NK-92 (cell line): Measurements from ENCODE around the gene PRKAG2.
"Not testable (repeated sequence)": the region's sequence is repeated elsewhere in the genome, so short reads cannot be mapped to it uniquely, and the experiment has no call there.

ENCODE experiments used
- DNase-seq: peaks from one replicate; lab custom pipeline; 2025; ENCODE audit not compliant: unreplicated experiment; lab: John Stamatoyannopoulos, UW

The PRKAG2 gene

GRCh38 chr7:151754142-151754590 lies 122.7 kb downstream of the PRKAG2 start:
- DNase-seq = no peak

DNA sequence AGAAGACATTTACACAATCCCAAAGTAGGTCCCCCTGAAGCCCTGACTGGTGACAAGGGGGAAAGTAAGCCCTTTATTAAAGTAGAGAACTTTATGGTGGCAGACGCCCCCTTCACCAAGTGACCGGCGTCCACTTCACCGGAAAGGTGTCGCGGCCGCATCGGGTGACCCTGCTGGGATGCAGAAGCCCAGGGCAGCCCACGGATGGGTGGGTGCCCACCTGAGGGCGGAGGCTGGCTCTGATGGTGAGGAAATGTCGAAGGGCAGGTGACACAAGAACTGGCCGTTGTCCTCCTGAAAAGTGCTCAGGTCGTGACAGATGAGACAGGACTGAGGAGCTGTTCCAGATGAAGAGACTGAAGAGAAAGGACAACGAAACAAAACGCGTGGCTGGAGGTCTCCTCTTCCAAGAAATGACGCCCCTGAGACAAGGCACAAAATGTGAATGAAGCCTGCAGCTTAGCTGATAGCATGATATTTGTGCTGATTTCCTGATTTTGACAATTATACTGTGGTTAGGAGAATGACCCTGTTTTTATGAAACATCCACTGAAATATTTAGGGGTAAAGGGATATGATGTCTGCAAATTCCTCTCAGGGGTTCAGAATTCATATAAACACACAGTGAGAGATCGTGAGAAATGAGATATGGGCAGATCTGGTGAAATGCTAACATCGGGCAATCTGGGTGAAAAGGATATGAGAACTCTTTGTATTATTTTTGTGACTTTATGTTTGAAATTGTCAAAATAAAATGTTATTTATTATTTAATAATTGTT lies 123.9 kb downstream of the PRKAG2 start:
- no peak for DNase-seq

- DNase-seq = no peak
Observed at GRCh38 chr7:151752037-151752436, 124.9 kb downstream of the PRKAG2 start.

- no peak for DNase-seq
Observed at GRCh38 chr7:151748733-151749132, 128.2 kb downstream of the PRKAG2 start.

GRCh38 chr7:151748021-151748420 lies 128.9 kb downstream of the PRKAG2 start:
- DNase-seq = not testable (repeated sequence)

DNA sequence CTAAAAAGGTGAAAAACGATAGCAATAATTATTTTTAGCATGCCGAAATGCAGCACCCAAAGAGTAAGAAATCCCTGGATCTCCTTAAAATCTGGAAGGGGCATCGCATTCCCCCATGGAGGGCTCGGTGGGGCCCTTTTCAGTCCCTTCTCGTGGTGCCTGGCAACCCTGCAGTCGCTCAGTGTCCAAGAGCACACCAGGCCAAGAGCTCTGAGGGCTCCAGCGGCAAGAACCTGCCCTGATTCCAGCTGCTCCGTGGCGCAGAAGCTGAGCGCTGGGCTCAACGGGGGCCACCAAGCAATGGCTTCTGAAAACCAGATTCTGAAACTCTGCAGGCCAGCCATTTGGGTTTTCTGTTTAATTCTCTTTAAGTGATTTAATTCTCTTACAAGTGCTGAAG lies 131.2 kb downstream of the PRKAG2 start:
- no peak for DNase-seq

DNA sequence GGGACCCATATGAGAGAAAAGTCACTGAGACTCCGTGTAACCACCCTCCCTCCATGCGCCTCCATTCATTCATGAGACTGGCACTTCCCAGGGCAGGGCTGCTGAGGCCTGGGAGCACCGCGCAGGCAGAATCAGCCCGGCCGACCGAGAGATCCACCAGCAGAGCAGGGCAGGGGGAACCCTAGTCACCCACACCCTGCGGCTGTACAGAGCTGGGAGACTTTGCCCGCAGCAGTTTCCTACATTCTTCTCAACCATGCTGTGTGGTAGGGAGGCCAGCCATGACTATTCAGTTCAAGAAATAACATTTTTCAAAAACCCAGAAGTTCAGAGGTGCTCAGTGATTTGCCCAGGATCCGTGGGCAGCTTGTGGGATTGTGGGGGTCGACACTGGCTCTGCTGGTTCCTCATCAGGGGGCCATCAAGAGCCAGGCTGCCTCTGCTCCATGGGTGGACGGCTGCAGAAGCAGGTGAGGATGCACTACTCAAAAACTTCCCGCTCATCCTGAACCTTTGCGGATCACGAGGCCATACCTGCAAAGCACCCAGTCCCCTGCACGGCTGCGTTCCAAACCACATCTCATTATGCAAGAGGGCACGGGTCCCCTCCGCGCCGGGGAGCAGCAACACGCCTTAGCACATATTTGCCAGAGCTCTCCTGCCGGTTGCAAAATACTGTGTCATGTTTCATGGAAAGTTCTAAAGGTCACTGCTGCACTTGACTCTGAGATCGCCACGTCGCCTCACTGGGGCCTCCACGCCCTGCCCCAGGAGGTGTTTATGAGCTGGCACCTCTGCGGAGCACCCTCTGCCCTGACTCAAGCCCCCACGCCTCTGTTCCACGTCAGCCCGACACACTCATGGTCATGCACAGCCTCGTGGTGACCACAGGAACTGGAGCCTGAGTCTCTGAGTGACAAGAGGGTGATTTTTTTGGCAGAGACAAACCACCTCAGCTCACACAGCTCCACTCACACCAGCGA lies 132.0 kb downstream of the PRKAG2 start:
- DNase-seq = no peak

GRCh38 chr7:151744051-151744580 lies 132.8 kb downstream of the PRKAG2 start:
- DNase-seq = no peak

DNA sequence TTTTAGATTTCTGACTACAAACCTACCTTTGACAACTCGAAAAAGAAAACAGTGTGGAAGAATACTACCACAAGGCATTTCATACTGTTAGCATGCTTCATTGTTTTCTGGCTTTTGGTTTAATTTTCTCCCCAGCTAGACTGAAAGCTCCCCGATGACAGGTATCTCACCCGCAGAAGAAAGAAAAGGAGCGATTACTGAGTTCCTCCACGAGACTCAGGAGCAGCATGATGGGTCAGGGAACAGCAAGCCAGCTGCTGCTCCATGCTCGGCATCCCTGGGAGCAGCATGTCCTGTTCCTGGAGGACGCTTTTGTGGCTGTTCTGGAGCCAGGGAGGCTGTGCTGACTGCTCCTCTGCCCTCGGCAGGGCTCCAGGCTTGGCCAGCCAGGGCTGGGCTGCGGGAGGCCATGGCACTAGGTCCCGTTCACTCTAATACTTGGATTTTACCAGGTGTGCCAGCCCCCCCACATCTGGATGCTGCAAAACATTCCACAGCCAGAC lies 133.4 kb downstream of the PRKAG2 start:
- no peak for DNase-seq

GRCh38 chr7:151742713-151743480 lies 134.0 kb downstream of the PRKAG2 start:
- no peak for DNase-seq

GRCh38 chr7:151741585-151741984 lies 135.3 kb downstream of the PRKAG2 start:
- no peak for DNase-seq

DNA sequence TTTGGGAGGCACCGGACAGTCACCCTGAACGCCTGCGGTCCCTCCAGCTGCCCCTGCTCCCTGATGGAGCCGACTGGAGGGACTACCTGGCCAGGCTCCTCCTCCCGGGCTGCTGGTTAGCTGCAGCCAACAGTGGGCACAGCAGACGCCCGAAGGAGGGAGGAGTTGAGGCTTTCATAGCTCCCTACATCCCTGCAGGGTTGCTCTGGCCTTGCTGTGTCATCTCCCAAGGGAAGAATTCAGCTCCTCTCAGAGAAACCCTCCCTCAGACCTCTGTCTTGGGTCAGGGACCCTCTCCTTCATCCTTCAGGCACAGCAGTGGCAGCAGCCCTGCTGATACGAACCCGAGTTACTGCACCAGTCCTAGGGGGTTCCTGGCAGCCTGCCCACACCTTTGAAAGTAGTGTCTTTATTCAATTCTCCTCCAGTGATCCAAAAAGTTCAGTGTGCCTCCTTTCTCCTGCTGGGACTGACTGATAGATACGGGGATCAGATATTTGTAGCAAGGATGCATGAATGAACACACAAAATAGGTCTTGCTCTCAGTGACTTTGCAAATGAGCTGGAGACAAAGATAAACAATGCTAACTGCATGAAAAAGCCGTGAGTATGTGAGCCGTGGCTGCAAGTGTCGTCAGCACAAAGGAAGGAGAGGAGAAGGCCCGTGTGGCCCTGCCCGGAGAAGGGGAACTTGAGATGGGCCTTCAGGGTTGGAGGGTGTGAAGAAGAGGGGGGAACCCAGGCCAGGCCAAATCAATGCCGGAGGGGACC lies 136.6 kb downstream of the PRKAG2 start:
- DNase-seq = no peak

GRCh38 chr7:151738925-151739324 lies 138.0 kb downstream of the PRKAG2 start:
- no peak for DNase-seq

- DNase-seq = no peak
Observed at GRCh38 chr7:151736403-151736909, 140.5 kb downstream of the PRKAG2 start.

- no peak for DNase-seq
Observed at GRCh38 chr7:151735851-151736402, 141.0 kb downstream of the PRKAG2 start.

DNA sequence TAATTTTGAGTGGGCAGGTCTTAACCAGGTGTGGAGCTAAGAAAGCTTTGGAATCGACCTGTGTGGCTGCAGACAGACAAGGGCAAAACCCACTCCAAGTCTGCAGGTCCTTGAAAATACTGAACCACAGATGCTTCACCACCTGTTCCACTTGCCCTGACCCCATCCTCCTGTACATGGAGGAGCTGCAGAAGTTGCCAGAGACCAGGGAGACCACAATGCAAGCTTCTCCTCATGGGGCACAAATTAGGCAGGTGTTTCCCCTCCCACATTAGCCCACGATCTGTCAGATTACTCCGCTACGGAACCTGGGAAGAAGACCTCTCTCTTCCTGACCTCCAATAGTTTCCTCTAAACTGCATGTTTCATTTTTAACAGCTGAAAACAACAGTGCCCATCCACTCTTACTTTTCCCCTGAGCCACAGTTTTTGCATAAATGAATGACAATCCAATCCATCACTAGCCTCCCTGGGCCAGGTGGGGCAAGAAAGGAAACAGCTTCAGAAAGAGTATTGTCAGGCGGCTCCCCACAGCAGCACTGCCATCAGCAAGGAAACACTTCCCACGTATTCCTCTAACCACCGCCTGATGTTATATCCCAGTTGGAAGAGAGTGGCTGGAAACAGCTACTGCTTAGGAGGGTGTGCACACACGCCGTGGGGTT lies 141.6 kb downstream of the PRKAG2 start:
- no peak for DNase-seq

- DNase-seq = no peak
Observed at GRCh38 chr7:151732834-151733592, 143.9 kb downstream of the PRKAG2 start.

DNA sequence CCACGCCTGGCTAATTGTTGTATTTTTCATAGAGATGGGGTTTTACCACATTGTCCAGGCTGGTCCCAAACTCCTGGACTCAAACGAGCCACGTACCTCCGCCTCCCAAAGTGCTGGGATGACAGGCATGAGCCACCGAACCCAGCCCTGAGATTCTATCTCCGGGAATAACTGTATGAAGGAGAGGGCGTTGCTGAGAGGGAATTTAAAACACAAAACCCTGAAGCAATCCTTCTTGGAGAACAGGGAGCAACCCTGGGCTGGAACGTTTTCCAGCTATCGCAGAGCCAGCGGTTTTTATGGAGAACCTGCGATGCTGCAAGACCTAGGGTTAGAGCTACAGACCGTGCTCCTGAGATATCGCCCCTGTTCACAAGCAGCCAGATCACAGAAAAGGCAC lies 144.6 kb downstream of the PRKAG2 start:
- DNase-seq = no peak
